Measurements from ENCODE around the gene EEF1AKMT4.

- TF ChIP-seq SPI1 (IDR thresholded peaks at IDR 0.05; ENCODE audit: low read depth, low read length) (no peak), POLR2AphosphoS5 (IDR thresholded peaks at IDR 0.05; ENCODE audit: low read depth, low read length) (no peak), POLR2A (IDR thresholded peaks at IDR 0.05; ENCODE audit: low read depth, low read length) (no peak)
Observed at GRCh38 chr3:184295771-184296170, 46.3 kb downstream of the EEF1AKMT4 start.
